ENCODE results near the gene NDEL1. TPM values are rescaled to one million over a fixed set of nuclear protein-coding genes. Genes with fewer than 3 reads are reported as not detected.

The NDEL1 gene
- total RNA-seq, 1 experiment from 2014 or later: 95.3 TPM

DNA sequence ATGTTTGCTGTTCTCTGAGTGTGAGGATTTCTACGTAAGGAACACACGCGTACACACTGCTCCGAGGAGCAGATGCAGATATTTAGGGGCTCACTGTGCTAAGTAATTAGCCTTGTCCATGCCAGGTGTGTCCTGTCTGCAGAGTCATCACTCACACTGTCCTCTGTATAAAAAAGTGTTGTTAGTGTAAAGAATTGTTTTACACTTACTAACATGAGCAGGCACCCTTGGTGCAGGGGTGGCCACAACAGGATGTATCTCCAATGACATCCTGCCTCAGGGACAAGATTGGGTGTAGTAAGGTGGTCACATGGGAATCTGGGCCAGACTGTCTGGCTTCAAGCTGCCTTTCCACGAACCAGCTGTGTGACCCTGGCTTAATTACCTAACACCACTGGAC, 63.9 kb downstream of the NDEL1 start:
- Mint-ChIP-seq H3K27ac (ENCODE audit: low read depth, unreplicated experiment) (no peak overlapping the region), H3K9me3 (ENCODE audit: unreplicated experiment) (no peaks in the 10 kb centered on the region), H3K4me3 (ENCODE audit: unreplicated experiment) (no peak overlapping the region), H3K27me3 (ENCODE audit: insufficient read depth, unreplicated experiment) (no peaks in the 10 kb centered on the region), H3K36me3 (ENCODE audit: insufficient read depth, unreplicated experiment) (peaks cover 47% of the 10 kb centered on the region), H3K4me1 (ENCODE audit: insufficient read depth, unreplicated experiment) (no peaks in the 10 kb centered on the region)
- CTCF ChIA-PET: interaction anchor here (0.6 kb wide), 1 partner anchor 79 kb away, joined by 3 read pairs; no protein-coding TSS in a partner anchor
- intact Hi-C loops (cut with micrococcal nuclease): no loop called here
- TF ChIP-seq, protein P1, sequence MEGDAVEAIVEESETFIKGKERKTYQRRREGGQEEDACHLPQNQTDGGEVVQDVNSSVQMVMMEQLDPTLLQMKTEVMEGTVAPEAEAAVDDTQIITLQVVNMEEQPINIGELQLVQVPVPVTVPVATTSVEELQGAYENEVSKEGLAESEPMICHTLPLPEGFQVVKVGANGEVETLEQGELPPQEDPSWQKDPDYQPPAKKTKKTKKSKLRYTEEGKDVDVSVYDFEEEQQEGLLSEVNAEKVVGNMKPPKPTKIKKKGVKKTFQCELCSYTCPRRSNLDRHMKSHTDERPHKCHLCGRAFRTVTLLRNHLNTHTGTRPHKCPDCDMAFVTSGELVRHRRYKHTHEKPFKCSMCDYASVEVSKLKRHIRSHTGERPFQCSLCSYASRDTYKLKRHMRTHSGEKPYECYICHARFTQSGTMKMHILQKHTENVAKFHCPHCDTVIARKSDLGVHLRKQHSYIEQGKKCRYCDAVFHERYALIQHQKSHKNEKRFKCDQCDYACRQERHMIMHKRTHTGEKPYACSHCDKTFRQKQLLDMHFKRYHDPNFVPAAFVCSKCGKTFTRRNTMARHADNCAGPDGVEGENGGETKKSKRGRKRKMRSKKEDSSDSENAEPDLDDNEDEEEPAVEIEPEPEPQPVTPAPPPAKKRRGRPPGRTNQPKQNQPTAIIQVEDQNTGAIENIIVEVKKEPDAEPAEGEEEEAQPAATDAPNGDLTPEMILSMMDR (IDR thresholded peaks at IDR 0.05; ENCODE audit: unreplicated experiment): no peak
- DNase-seq (ENCODE audit: unreplicated experiment): no peak
- no TSS peak for BruUV-seq (replicated peaks)
- POLR2A ChIA-PET: no interaction called here

DNA sequence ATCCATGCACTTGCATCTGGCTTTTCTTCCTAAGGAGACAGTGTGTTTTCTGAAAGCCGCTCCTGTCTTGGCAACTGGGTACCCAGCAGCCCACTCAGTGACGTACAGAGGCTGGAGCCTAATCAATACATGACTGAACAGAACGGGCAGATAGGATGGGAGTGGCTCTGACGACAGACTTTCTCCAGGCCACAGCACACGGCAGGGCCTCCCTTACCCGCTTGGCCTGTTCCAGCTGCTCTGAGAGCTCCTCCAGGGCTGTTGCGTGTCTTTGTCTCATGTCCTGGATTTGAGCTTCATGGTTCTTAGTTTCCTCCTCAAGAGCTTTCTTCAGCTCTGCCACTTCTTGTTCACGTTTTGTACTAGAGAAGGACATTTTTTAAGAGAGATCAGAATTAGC, 64.9 kb downstream of the NDEL1 start:
- H3K27ac Mint-ChIP-seq (ENCODE audit: low read depth, unreplicated experiment): no peak overlapping the region
- POLR2A ChIA-PET: no interaction called here

DNA sequence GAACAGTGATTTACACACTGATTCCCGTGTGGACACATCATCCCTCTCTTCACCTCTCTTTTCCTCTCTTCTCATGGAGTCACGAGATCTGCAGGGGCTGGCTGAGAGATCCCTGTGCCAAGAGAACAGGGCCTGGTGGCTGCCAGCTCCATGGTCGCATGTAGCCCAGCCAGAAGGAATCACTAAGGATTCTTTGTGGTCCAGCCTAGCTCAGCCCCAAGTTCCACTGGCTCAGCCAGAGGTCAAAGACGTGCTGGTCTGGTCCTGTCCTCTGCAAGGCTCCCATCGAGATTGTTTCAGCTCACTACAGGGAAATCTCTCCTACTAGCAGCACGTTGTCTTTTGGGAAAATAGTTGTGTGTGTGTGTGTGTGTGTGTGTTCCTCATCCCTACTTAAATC, 66.4 kb downstream of the NDEL1 start:
- CTCF ChIA-PET: no interaction called here
- no peak overlapping the region for H3K4me3 Mint-ChIP-seq (ENCODE audit: unreplicated experiment)
- H3K9me3 Mint-ChIP-seq (ENCODE audit: unreplicated experiment): no peaks in the 10 kb centered on the region
- BruUV-seq (replicated peaks): no TSS peak
- peaks cover 62% of the 10 kb centered on the region for H3K36me3 Mint-ChIP-seq (ENCODE audit: insufficient read depth, unreplicated experiment)
- no peaks in the 10 kb centered on the region for H3K4me1 Mint-ChIP-seq (ENCODE audit: insufficient read depth, unreplicated experiment)
- intact Hi-C loops (cut with micrococcal nuclease): no loop called here
- no peak overlapping the region for H3K27ac Mint-ChIP-seq (ENCODE audit: low read depth, unreplicated experiment)
- POLR2A ChIA-PET: no interaction called here
- H3K27me3 Mint-ChIP-seq (ENCODE audit: insufficient read depth, unreplicated experiment): no peaks in the 10 kb centered on the region
- no peak for DNase-seq (ENCODE audit: unreplicated experiment)
- TF ChIP-seq, protein P1 (IDR thresholded peaks at IDR 0.05; ENCODE audit: unreplicated experiment): no peak

More for the DNA sequence above, 64.9 kb downstream of the NDEL1 start:
- BruUV-seq (replicated peaks): no TSS peak
- intact Hi-C loops (cut with micrococcal nuclease): no loop called here
- CTCF ChIA-PET: no interaction called here
- no peak overlapping the region for H3K4me3 Mint-ChIP-seq (ENCODE audit: unreplicated experiment)
- TF ChIP-seq, protein P1 (IDR thresholded peaks at IDR 0.05; ENCODE audit: unreplicated experiment): no peak
- H3K9me3 Mint-ChIP-seq (ENCODE audit: unreplicated experiment): no peaks in the 10 kb centered on the region
- no peaks in the 10 kb centered on the region for H3K4me1 Mint-ChIP-seq (ENCODE audit: insufficient read depth, unreplicated experiment)
- H3K36me3 Mint-ChIP-seq (ENCODE audit: insufficient read depth, unreplicated experiment): peaks cover 53% of the 10 kb centered on the region
- H3K27me3 Mint-ChIP-seq (ENCODE audit: insufficient read depth, unreplicated experiment): no peaks in the 10 kb centered on the region
- DNase-seq (ENCODE audit: unreplicated experiment): no peak

DNA sequence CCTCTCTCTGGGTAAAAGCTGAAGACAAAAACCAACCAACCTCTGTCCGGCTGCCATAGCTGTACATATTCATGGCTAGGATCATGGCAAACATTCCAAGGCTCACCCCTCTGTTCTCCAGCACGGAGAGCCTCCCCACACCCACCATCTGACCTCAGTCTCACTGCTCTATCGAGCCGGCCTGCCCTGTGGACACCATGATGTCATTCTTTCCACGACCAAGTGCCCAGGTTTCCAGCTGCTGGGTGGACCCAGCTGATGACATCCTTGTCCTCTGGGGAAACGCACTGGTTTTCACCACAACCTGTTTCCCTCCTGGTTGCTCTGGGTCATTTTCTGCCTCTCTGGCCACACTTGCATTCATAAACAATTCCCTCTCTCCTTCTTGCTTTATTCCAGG, 67.7 kb downstream of the NDEL1 start:
- DNase-seq (ENCODE audit: unreplicated experiment): no peak
- TF ChIP-seq, protein P1 (IDR thresholded peaks at IDR 0.05; ENCODE audit: unreplicated experiment): no peak
- CTCF ChIA-PET: no interaction called here
- peaks cover 64% of the 10 kb centered on the region for H3K36me3 Mint-ChIP-seq (ENCODE audit: insufficient read depth, unreplicated experiment)
- no peak overlapping the region for H3K27ac Mint-ChIP-seq (ENCODE audit: low read depth, unreplicated experiment)
- H3K4me1 Mint-ChIP-seq (ENCODE audit: insufficient read depth, unreplicated experiment): no peaks in the 10 kb centered on the region
- no peak overlapping the region for H3K4me3 Mint-ChIP-seq (ENCODE audit: unreplicated experiment)
- no TSS peak for BruUV-seq (replicated peaks)
- intact Hi-C loops (cut with micrococcal nuclease): no loop called here
- H3K27me3 Mint-ChIP-seq (ENCODE audit: insufficient read depth, unreplicated experiment): no peaks in the 10 kb centered on the region
- POLR2A ChIA-PET: no interaction called here
- H3K9me3 Mint-ChIP-seq (ENCODE audit: unreplicated experiment): no peaks in the 10 kb centered on the region
